DND-41 (cell line): Measurements from ENCODE around the gene PHOSPHO2.

Source experiments
- CTCF ChIP-seq: IDR thresholded peaks from 2 replicates; pipeline ENCODE4 v1.5.1; 2012; ENCODE audit warnings: borderline replicate concordance, low read length, moderate library complexity, mild to moderate bottlenecking; ENCODE audit not compliant: poor library complexity, severe bottlenecking; ENCODE audit errors: extremely low read depth
- EZH2 ChIP-seq: IDR thresholded peaks from 3 replicates; pipeline ENCODE4 v1.6.1; 2012; ENCODE audit warnings: borderline replicate concordance, low read depth, mild to moderate bottlenecking, moderate library complexity, low read length, inconsistent platforms; ENCODE audit not compliant: severe bottlenecking

GRCh38 chr2:169694113-169694893 lies at the start of gene PHOSPHO2, which contains the start of gene CFAP210:
- TF ChIP-seq CTCF (no peak), EZH2 (no peak)
